Stimulated activated CD8-positive, alpha-beta memory T cell treated with anti-CD3 and anti-CD28 coated beads, Interleukin-7, amount 100 ng/mL, for 4 hours (primary cell): Measurements from ENCODE around the gene GPSM1.
"Not testable (repeated sequence)": the region's sequence is repeated elsewhere in the genome, so short reads cannot be mapped to it uniquely, and the experiment has no call there.

Experiments
- DNase-seq, 2 donors: peaks; one replicate each; pipeline ENCODE4 v3.0.0-alpha.2; 2020; ENCODE audit warnings: low read depth in 2 of 2

The GPSM1 gene

GRCh38 chr9:136343884-136344269 is 16.5 kb downstream of the GPSM1 start:
- no peak for DNase-seq

- DNase-seq: no peak
These were observed 17.4 kb downstream of the GPSM1 start for GRCh38 chr9:136344544-136345280.

- no peak for DNase-seq
These were observed 18.2 kb downstream of the GPSM1 start for GRCh38 chr9:136345281-136346156.

- DNase-seq: no peak
These were observed 18.8 kb downstream of the GPSM1 start for GRCh38 chr9:136346157-136346481.

- DNase-seq: no peak
These were observed 19.7 kb downstream of the GPSM1 start for GRCh38 chr9:136346927-136347465.

GRCh38 chr9:136347472-136348256 is 20.3 kb downstream of the GPSM1 start:
- DNase-seq: no peak

- no peak for DNase-seq
These were observed 21.4 kb downstream of the GPSM1 start for GRCh38 chr9:136348691-136349090.

- DNase-seq: no peak
These were observed 22.2 kb downstream of the GPSM1 start for GRCh38 chr9:136349546-136349945.

GRCh38 chr9:136351252-136351800 is 24.0 kb downstream of the GPSM1 start:
- no peak for DNase-seq

- not testable (repeated sequence) for DNase-seq
These were observed 24.5 kb downstream of the GPSM1 start for GRCh38 chr9:136351868-136352267.

- DNase-seq: peak in 1 of 2 donors; percentile 16
These were observed 25.3 kb downstream of the GPSM1 start for GRCh38 chr9:136352682-136353081.

- DNase-seq: no peak
These were observed 25.7 kb downstream of the GPSM1 start for GRCh38 chr9:136353088-136353487.

- no peak for DNase-seq
These were observed 26.6 kb downstream of the GPSM1 start for GRCh38 chr9:136353757-136354488.

GRCh38 chr9:136354592-136355085 is 27.3 kb downstream of the GPSM1 start:
- DNase-seq: no peak

GRCh38 chr9:136355616-136356557 is 28.5 kb downstream of the GPSM1 start:
- DNase-seq: no peak

- no peak for DNase-seq
These were observed 29.9 kb downstream of the GPSM1 start for GRCh38 chr9:136357202-136357725.

GRCh38 chr9:136358016-136358415 is 30.7 kb downstream of the GPSM1 start:
- no peak for DNase-seq

GRCh38 chr9:136358888-136359287 is 31.5 kb downstream of the GPSM1 start:
- no peak for DNase-seq
